SK-N-SH treated with all-trans-retinoic acid at 6 μM for 48 hours (cell line): Measurements from ENCODE around the gene GUCD1.

ENCODE experiments used
- ATAC-seq: fragments of 200-7000 bp; cut with Tn5 transposase; 3 replicates; pipeline ENCODE4 v1.9.1; 2020; ENCODE audit warnings: mild to moderate bottlenecking, moderate library complexity
- BACH2 ChIP-seq: fragments of 250-450 bp; sonication (Bioruptor Pico); IDR thresholded peaks from 2 replicates; pipeline ENCODE4 v1.9.0; 2021; ENCODE audit warnings: mild to moderate bottlenecking, borderline replicate concordance
- CSDC2 ChIP-seq: fragments of 250-450 bp; sonication (Bioruptor Pico); IDR thresholded peaks from 2 replicates; pipeline ENCODE4 v1.5.0; 2020; ENCODE audit warnings: mild to moderate bottlenecking, moderate library complexity
- ESRRG ChIP-seq: fragments of 250-450 bp; sonication (Bioruptor Pico); IDR thresholded peaks from 2 replicates; pipeline ENCODE4 v1.6.1; 2021; ENCODE audit warnings: mild to moderate bottlenecking
- GLIS3 ChIP-seq: fragments of 250-450 bp; sonication (Bioruptor Pico); IDR thresholded peaks from 2 replicates; pipeline ENCODE4 v1.5.0; 2020; ENCODE audit warnings: mild to moderate bottlenecking, moderate library complexity
- ISL1 ChIP-seq: fragments of 250-450 bp; sonication (Bioruptor Pico); IDR thresholded peaks from 2 replicates; pipeline ENCODE4 v2.1.2; 2022; ENCODE audit warnings: mild to moderate bottlenecking, moderate library complexity
- OSR1 ChIP-seq: fragments of 250-450 bp; sonication (Bioruptor Pico); IDR thresholded peaks from 2 replicates; pipeline ENCODE4 v1.8.0; 2022; ENCODE audit warnings: moderate library complexity, mild to moderate bottlenecking, inconsistent platforms
- PPARA ChIP-seq: fragments of 250-450 bp; sonication (Bioruptor Pico); IDR thresholded peaks from 2 replicates; pipeline ENCODE4 v1.5.0; 2020; ENCODE audit warnings: mild to moderate bottlenecking, borderline replicate concordance
- RARB ChIP-seq: fragments of 250-450 bp; sonication (Bioruptor Pico); IDR thresholded peaks from 2 replicates; pipeline ENCODE4 v1.8.0; 2021; ENCODE audit warnings: mild to moderate bottlenecking, moderate library complexity
- SNAI2 ChIP-seq: fragments of 250-450 bp; sonication (Bioruptor Pico); IDR thresholded peaks from 2 replicates; pipeline ENCODE4 v1.5.0; 2020; ENCODE audit warnings: mild to moderate bottlenecking, moderate library complexity
- TOX ChIP-seq: fragments of 250-450 bp; sonication (Bioruptor Pico); IDR thresholded peaks from 2 replicates; pipeline ENCODE4 v1.8.0; 2021; ENCODE audit warnings: mild to moderate bottlenecking, moderate library complexity, borderline replicate concordance
- ZFP3 ChIP-seq: fragments of 250-450 bp; sonication (Bioruptor Pico); IDR thresholded peaks from 2 replicates; pipeline ENCODE4 v1.5.0; 2020; ENCODE audit warnings: mild to moderate bottlenecking, moderate library complexity
- ZNF565 ChIP-seq: fragments of 450-650 bp; formaldehyde crosslinking; conservative IDR thresholded peaks from 2 replicates; pipeline ENCODE4 v1.5.0; 2020; ENCODE audit warnings: low read depth, mild to moderate bottlenecking, moderate library complexity
- ZNF8 ChIP-seq: fragments of 450-650 bp; formaldehyde crosslinking; IDR thresholded peaks from 2 replicates; pipeline ENCODE4 v1.5.0; 2020; ENCODE audit warnings: mild to moderate bottlenecking, moderate library complexity
- TF ChIP-seq, protein P1 (sequence below): fragments of 250-450 bp; sonication (Bioruptor Pico); IDR thresholded peaks from 2 replicates; pipeline ENCODE4 v1.5.0; 2020; ENCODE audit warnings: mild to moderate bottlenecking, moderate library complexity
- TF ChIP-seq, protein P2 (sequence below): fragments of 250-450 bp; sonication (Bioruptor Pico); IDR thresholded peaks from 2 replicates; pipeline ENCODE4 v1.5.1; 2020; ENCODE audit warnings: low read depth, mild to moderate bottlenecking, moderate library complexity
- TF ChIP-seq, protein P3 (sequence below): fragments of 250-450 bp; sonication (Bioruptor Pico); IDR thresholded peaks from 2 replicates; pipeline ENCODE4 v1.8.0; 2021; ENCODE audit warnings: low read depth, mild to moderate bottlenecking, moderate library complexity, borderline replicate concordance

Gene GUCD1

DNA sequence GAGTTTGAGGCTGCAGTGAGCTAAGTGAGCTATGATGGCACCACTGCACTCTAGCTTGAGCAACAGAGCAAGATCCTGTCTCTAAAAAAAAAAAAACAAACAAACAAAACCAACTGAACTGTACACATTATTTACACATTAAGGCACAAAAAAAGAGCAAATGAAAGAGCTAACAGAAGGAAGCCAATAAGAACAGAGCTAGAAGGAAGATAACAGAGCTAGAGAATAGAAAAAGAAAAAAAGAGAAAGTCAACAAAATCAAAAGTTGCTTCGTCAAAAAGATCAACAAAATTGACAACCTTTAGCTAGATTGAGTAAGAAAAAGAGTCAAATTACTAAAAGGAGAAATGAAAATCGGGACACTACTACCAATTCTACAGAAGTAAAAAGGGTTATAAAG, 25.0 kb downstream of the GUCD1 start:
- TF ChIP-seq OSR1 (no peak), RARB (CRISPR knock-in tag) (no peak), CSDC2 (no peak), BACH2 (CRISPR knock-in tag) (no peak), GLIS3 (CRISPR knock-in tag) (no peak)
- TF ChIP-seq, protein P1, sequence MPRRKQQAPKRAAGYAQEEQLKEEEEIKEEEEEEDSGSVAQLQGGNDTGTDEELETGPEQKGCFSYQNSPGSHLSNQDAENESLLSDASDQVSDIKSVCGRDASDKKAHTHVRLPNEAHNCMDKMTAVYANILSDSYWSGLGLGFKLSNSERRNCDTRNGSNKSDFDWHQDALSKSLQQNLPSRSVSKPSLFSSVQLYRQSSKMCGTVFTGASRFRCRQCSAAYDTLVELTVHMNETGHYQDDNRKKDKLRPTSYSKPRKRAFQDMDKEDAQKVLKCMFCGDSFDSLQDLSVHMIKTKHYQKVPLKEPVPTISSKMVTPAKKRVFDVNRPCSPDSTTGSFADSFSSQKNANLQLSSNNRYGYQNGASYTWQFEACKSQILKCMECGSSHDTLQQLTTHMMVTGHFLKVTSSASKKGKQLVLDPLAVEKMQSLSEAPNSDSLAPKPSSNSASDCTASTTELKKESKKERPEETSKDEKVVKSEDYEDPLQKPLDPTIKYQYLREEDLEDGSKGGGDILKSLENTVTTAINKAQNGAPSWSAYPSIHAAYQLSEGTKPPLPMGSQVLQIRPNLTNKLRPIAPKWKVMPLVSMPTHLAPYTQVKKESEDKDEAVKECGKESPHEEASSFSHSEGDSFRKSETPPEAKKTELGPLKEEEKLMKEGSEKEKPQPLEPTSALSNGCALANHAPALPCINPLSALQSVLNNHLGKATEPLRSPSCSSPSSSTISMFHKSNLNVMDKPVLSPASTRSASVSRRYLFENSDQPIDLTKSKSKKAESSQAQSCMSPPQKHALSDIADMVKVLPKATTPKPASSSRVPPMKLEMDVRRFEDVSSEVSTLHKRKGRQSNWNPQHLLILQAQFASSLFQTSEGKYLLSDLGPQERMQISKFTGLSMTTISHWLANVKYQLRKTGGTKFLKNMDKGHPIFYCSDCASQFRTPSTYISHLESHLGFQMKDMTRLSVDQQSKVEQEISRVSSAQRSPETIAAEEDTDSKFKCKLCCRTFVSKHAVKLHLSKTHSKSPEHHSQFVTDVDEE (CRISPR knock-in tag), result no peak
- ATAC-seq, result no peak

DNA sequence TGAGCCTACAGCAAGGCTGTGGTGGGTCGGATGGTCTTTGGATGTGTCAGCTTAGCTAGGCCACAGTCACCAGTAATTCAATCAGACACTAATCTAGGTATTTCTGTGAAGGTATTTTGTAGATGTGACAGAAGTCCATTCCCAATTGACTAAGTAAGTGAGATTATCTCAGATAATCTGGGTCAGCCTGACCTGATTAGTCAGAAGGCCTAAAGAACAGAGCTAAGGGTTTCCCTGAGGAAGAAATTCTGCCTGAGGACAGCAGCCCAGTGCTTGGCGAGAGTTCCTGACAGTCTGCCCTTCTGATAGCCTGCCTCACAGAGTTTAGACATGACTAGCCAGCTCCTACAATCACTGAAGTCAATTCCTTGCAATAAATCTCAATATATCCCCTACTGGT, 28.7 kb downstream of the GUCD1 start:
- ATAC-seq, result no peak
- TF ChIP-seq, protein P2, sequence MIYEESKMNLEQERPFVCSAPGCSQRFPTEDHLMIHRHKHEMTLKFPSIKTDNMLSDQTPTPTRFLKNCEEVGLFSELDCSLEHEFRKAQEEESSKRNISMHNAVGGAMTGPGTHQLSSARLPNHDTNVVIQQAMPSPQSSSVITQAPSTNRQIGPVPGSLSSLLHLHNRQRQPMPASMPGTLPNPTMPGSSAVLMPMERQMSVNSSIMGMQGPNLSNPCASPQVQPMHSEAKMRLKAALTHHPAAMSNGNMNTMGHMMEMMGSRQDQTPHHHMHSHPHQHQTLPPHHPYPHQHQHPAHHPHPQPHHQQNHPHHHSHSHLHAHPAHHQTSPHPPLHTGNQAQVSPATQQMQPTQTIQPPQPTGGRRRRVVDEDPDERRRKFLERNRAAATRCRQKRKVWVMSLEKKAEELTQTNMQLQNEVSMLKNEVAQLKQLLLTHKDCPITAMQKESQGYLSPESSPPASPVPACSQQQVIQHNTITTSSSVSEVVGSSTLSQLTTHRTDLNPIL, result no peak
- TF ChIP-seq, protein P3, sequence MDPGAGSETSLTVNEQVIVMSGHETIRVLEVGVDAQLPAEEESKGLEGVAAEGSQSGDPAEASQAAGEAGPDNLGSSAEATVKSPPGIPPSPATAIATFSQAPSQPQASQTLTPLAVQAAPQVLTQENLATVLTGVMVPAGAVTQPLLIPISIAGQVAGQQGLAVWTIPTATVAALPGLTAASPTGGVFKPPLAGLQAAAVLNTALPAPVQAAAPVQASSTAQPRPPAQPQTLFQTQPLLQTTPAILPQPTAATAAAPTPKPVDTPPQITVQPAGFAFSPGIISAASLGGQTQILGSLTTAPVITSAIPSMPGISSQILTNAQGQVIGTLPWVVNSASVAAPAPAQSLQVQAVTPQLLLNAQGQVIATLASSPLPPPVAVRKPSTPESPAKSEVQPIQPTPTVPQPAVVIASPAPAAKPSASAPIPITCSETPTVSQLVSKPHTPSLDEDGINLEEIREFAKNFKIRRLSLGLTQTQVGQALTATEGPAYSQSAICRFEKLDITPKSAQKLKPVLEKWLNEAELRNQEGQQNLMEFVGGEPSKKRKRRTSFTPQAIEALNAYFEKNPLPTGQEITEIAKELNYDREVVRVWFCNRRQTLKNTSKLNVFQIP, result no peak
- no peak for TF ChIP-seq ESRRG (CRISPR knock-in tag)
- no peak for TF ChIP-seq PPARA (CRISPR knock-in tag)
- TF ChIP-seq TOX (CRISPR knock-in tag), result no peak
- TF ChIP-seq, protein P1 (CRISPR knock-in tag), result no peak
- no peak for TF ChIP-seq ZNF565 (CRISPR knock-in tag)
- no peak for TF ChIP-seq BACH2 (CRISPR knock-in tag)
- TF ChIP-seq GLIS3 (CRISPR knock-in tag), result no peak
- TF ChIP-seq ZFP3 (CRISPR knock-in tag), result no peak
- no peak for TF ChIP-seq ISL1
- TF ChIP-seq SNAI2 (CRISPR knock-in tag), result no peak
- TF ChIP-seq ZNF8 (CRISPR knock-in tag), result no peak
- TF ChIP-seq RARB (CRISPR knock-in tag), result no peak

DNA sequence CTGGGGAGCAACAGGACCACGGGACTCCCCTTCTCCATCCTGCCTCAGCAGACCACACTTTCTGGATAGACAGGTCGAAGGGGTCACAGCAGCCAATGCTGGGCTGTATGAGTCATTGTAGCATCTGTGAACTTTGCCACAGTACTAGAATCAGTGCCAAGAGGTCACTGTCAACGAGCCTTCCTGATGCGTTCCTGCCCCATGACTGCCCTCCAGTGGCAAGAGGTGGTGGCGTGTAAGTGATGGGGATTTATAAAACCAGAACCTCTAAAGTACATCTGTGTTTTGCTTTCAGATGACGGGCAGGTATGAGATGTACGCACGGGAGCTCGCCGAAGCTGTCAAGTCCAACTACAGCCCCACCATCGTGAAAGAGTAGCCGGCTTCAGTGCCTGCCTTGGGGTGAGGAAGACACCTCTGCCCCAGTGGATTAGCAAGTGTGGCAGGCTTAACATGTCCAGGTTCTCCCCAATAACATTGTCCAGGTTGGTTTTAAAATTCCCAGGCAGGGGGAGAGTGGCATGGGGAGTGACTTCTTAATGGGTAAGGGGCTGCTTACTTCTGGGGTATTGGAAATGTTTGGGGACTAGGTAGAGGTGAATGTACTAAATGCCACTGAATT, 29.4 kb downstream of the GUCD1 start:
- peak; percentile 80 for ATAC-seq

More for the DNA sequence above, 29.4 kb downstream of the GUCD1 start:
- TF ChIP-seq GLIS3 (CRISPR knock-in tag), result no peak
- TF ChIP-seq, protein P1 (CRISPR knock-in tag), result 0 out of 2 replicates have a peak, but pooled peaks have one; percentile 32
